GM06990 (cell line): Measurements from ENCODE around the gene NLRC5.

Experiments used
- DNase-seq: peaks from one replicate; pipeline ENCODE4 v3.0.0-alpha.2; 2011; ENCODE audit not compliant: insufficient read length; ENCODE audit errors: extremely low read depth
- H3K27me3 ChIP-seq: replicated peaks from 2 replicates; pipeline ENCODE4 v1.6.0; 2011; ENCODE audit warnings: low read length; ENCODE audit not compliant: control insufficient read depth, insufficient read depth
- H3K36me3 ChIP-seq: 2 replicates; pipeline ENCODE4 v1.5.1; 2011; ENCODE audit warnings: low read length; ENCODE audit not compliant: control insufficient read depth, insufficient read depth
- H3K4me3 ChIP-seq: replicated peaks from 2 replicates; pipeline ENCODE4 v1.5.1; 2011; ENCODE audit warnings: low read depth, mild to moderate bottlenecking, control low read depth, low read length
- CTCF ChIP-seq: IDR thresholded peaks from 2 replicates; pipeline ENCODE4 v1.5.1; 2011; ENCODE audit warnings: low read length, control low read depth, mild to moderate bottlenecking, inconsistent platforms; ENCODE audit not compliant: insufficient read depth, poor library complexity, severe bottlenecking

Gene NLRC5

GRCh38 chr16:57044931-57045693 is 55.8 kb downstream of the NLRC5 start:
- no peak for TF ChIP-seq CTCF
- no peak overlapping the region for H3K4me3 ChIP-seq
- peaks cover 10% of the 10 kb centered on the region for H3K36me3 ChIP-seq
- DNase-seq: peak; percentile 42
- H3K27me3 ChIP-seq: no peaks in the 10 kb centered on the region

DNA sequence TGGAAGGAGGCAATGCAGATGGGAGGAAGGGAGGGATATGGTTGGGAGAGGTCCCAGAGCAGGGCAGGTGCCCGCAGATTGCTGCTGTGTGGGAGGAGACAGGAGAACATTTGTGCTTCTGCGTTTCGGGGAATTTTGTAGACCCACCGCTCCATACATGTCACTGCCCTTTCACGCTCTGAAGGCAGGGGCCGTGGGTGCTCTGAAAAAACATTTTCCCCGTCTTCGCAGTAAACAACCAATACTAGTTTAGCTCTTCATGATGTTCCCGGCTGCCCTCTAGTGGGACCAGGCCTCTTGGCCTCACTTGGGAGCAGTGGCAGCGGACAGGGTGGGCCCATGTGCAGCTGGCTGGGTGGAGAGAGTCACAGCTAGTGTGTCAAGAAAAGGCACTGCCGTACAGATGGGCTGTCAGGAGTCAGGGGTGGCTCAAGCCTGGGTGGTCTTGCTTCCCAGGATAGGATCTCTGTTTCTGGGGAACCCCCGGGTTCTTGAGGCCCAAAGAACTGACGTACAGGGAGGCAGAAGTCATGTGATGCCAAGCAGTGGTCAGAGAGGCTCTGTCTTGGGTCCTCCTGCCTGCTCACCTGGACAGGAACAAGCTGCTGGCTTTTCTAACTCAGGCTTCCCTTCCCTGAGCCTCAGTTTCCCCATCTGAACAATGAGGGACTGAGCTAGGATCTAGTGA is 56.5 kb downstream of the NLRC5 start:
- peak; percentile 95 for TF ChIP-seq CTCF

GRCh38 chr16:57048095-57048494 is 58.7 kb downstream of the NLRC5 start:
- Histone ChIP-seq H3K36me3 (peaks cover 9% of the 10 kb centered on the region), H3K27me3 (no peaks in the 10 kb centered on the region), H3K4me3 (no peak overlapping the region)
- DNase-seq: no peak
- no peak for TF ChIP-seq CTCF

More for the DNA sequence above, 56.5 kb downstream of the NLRC5 start:
- peak; percentile 63 for DNase-seq
- Histone ChIP-seq H3K36me3 (peaks cover 7% of the 10 kb centered on the region), H3K27me3 (no peaks in the 10 kb centered on the region), H3K4me3 (no peak overlapping the region)

DNA sequence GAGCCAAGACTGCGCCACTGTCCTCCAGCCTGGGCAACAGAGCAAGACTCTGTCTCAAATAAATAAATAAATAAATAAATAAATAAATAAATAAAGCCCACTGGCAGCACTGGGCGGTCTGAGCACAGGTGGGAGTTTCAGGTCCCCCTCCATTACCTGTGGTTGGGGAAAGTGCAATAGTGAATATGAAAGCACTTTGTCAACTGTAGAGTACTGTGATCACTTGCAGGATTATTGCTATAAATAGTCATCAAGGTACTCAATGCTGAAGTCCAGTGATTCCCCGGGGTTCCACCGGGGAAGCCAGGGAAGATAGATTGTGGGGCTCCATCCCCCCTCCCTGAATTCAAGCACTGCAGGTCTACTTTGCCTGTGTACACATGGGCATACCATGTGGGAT is 60.3 kb downstream of the NLRC5 start:
- H3K4me3 ChIP-seq: no peak overlapping the region
- H3K36me3 ChIP-seq: peaks cover 7% of the 10 kb centered on the region
- TF ChIP-seq CTCF: no peak

GRCh38 chr16:57051696-57052228 is 62.4 kb downstream of the NLRC5 start:
- no peak for TF ChIP-seq CTCF
- H3K27me3 ChIP-seq: no peaks in the 10 kb centered on the region
- H3K4me3 ChIP-seq: no peak overlapping the region
- H3K36me3 ChIP-seq: peaks cover 15% of the 10 kb centered on the region
- DNase-seq: no peak

More for the DNA sequence above, 60.3 kb downstream of the NLRC5 start:
- peak; percentile 50 for DNase-seq
- no peaks in the 10 kb centered on the region for H3K27me3 ChIP-seq
